HG03565 (cell line): ENCODE data around the gene NSUN7.
"Not testable (repeated sequence)": the region's sequence is repeated elsewhere in the genome, so short reads cannot be mapped to it uniquely, and the experiment has no call there.

Source experiments
- ATAC-seq: cut with Tn5 transposase; IDR thresholded peaks from one replicate; pipeline ENCODE4 v1.9.1; 2021; ENCODE audit warnings: mild to moderate bottlenecking, moderate library complexity; ENCODE audit not compliant: unreplicated experiment

Gene NSUN7

DNA sequence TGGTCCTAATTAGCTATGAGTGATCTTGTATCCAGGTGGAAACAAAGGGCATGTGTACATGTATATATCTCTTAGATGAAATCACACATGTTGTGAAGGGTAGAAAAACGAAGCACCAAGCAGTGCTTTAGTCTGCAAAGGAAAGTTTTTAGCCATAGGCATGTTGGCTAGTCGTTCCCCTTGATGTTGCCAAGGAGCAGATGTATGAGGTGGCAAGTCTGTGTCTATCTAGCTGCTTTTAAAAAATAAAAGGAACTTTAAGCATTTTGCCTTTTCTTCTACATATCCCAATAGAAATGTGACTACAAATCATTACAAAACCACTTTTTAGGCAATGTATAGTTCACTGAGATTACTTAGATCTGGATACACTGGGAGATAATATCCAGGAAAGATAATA is 63.1 kb downstream of the NSUN7 start:
- ATAC-seq, result no peak

- ATAC-seq, result not testable (repeated sequence)
These were observed 67.4 kb downstream of the NSUN7 start for GRCh38 chr4:40817157-40817556.

DNA sequence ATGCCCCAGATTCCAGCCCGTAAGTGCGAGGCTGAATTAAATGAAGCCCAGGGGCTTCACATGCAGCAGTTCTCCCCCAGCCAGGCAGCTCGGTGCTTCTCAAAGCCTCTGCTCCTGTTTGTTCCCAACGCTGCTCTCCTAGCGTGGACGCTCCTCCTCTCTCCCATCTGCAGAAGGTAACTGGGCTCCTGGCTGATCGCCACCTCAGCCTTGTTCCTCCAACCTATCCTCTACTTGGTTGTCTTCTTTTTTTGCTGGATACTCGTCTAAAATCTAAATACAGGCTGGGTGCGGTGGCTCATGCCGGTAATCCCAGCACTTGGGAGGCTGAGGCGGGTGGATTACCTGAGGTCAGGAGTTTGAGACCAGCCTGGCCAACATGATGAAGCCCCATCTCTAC is 70.3 kb downstream of the NSUN7 start:
- ATAC-seq, result no peak

DNA sequence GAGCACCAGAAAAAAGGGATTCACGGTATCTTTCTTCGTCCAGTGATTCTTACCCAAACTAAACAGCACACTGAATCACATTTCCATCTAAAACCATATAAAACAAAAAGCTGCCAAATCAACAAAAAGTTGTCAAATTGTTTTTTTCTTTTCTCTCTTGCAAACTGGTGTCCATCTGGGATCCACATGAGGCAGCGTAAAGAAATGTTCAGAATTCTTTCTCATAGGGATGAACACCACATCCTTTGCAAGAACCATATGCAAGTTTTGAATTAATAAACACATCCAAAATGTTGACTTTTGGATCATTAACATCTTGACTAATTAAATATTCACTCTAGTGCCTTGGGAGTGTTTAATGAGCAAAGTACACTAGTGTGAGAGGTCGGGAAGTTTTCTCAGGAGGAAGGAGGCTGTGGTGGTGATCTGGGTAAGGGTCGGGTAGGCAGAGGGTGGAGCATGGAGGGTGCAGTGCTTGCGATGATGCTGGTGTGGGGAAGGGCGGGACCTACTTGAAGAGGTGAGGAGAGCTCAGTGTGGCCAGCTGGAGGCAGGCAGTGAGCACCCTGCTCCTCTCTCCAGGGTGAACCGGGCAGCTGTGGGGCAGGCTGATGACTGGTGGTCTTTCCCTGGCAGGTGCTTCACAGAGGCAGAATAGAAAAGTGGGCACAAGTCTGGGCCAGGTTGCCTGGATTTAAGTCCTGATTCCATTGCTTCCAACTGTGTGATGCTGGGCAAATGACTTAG is 72.8 kb downstream of the NSUN7 start:
- no peak for ATAC-seq

DNA sequence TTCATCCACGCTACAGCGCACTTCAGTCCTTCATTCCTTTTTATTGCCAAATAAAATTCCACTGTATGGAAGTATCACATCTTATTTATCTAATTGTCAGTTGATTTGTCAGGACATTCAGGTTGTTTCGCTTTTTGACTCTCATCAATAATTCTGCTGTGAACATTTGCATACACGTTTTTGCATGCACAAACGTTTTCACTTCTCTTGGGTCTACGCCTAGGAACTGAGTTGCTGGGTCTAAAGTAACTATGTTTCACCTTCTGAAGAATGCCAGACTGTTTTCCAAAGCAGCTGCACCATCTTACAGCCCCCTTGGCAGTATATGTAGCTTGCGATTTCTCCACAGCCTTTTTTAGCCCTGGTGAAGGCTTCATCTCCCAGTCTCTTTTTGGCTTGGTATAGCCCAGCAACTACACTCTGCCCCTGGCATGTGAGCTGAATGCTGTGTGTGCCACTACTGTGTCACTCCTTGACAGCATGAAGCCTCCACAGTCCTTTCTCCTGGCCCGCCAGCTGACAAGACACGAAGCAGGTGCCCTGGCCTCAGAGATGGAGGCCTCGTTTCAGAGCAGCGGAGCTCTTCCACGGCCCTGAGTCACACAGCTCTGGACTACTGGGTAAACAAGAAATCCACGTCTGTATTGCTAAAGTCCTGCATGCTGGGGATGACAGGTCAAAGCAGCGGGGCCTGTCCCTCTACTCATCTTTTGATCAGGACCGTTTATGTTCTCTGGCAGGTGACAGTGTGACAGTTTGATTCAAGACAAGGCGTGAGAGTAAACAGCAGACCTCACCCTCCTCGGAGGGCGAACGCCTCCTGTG is 75.5 kb downstream of the NSUN7 start:
- ATAC-seq, result no peak

GRCh38 chr4:40826821-40827220 is 77.1 kb downstream of the NSUN7 start:
- no peak for ATAC-seq

DNA sequence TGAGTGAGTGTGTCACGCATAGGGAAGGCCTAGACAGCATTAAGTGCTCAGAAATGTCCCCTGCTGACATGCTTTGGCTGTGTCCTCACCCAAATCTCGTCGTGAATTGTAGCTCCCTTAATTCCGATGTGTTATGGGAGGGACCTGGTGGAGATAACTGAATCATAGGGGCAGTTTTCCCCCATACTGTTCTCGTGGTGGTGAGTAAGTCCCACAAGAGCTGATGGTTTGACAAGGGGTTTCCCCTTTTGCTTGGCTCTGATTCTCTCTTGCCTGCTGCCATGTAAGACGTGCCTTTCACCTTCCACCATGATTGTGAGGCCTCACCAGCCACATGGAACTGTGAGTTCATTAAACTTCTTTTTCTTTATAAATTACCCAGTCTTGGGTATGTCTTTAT is 78.0 kb downstream of the NSUN7 start:
- no peak for ATAC-seq

DNA sequence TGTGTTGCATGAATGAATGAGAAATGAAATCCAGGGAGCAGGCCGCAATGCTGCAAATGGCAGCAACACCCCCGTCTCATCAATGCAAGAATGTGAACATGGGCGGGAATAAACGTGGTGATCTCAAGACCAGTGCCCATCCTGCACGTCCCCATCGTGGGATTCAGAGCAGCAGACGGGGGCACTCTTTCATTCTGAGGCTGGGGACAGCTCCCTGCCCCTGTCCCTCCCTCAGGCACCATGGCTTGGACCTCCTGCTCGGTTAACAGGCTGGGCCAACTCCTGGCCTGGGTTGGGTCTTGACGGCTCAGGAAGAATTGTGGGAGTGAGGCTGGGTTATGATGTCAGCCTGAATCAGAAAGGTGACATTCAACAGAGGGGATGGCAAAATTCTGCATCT is 78.9 kb downstream of the NSUN7 start:
- ATAC-seq, result no peak

- ATAC-seq, result no peak
These were observed 79.8 kb downstream of the NSUN7 start for GRCh38 chr4:40829586-40829985.

DNA sequence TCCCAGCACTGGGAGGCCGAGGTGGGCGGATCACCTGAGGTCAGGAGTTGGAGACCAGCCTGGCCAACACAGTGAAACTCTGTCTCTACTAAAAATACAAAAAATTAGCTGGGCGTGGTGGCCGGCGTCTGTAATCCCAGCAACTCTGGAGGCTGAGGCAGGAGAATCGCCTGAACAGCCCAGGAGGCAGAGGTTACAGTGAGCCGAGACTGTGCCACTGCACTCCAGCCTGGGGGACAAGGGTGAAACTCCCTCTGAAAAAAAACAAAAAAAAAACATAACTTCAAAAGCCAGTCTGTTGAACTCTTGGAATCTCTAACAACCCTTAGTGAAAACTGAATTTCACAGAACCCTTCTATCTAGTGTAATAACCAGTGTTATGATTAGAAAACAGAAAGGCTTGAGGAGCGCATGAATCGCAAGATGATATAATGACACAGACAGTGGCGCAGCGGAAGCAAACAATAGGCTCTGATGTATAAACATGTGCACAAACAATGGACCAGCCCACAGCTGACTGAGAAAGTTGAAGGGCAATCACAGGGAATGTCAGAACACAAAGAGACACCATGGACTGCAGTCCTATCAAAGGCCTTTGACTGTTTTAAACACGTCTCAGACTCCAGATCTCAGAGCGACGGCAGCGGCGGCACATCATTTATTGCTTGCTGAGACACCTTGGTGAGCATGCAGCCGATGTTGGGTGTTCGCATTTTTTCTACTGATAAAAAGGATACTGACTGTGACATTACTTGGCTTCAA is 81.6 kb downstream of the NSUN7 start:
- ATAC-seq, result no peak

DNA sequence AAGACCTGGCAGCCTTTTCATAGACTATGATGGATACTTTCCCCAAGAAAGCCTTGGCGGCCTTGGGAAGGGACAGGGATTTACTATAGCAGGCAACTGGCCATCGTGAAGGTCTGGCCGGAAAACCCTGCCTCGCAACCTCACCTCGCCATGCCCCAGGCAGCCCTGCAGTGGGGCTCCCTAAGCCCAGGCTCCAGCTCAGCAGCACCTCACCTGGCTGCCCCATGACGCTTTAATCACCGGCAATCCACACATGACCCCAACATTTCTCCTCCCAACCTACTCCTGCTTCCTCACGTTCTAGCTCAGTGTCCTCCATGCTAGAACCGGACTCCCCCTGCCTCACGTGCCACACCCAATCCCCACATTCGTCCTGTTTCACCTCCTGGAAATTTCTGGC is 82.4 kb downstream of the NSUN7 start:
- ATAC-seq, result no peak

- ATAC-seq, result no peak
These were observed 83.5 kb downstream of the NSUN7 start for GRCh38 chr4:40833212-40833611.

GRCh38 chr4:40837094-40837870 is 87.5 kb downstream of the NSUN7 start:
- ATAC-seq, result no peak

- ATAC-seq, result no peak
These were observed 89.0 kb downstream of the NSUN7 start for GRCh38 chr4:40838742-40839141.

DNA sequence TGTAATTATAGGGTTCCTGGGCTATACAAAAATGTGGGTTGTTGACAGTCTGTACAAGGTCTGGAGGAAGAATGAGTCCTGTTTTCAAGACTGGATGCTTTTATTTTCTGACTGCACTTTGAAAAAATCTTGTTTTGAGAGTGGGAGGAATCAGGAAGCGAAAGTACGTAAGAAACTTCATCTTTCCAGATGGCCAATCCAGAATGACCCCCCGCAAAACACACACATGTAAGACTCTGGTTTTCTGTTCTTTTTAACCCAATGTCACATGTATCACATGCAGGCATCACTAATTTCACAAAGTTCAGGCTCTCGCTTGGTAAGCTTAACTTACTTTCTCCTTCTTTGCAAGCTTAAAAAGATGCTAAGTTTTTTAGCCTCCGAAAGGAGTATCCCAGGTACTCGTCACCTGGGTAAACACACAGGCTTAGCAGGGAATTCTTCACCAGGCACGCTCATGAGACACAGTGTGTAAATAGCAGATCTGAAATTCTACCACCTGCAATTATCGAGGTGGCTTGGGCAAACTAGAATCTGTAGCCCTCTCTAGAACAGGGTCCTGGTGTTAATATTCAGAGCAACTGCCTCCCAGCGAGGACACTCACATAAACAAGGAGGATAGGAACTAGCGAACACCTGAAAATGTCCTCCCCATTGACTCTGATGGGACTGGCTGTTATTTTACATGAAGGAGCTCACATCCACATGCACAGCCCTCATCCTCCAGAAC is 90.7 kb downstream of the NSUN7 start:
- ATAC-seq, result no peak

GRCh38 chr4:40840985-40841571 is 91.3 kb downstream of the NSUN7 start:
- ATAC-seq, result peak; percentile 80

DNA sequence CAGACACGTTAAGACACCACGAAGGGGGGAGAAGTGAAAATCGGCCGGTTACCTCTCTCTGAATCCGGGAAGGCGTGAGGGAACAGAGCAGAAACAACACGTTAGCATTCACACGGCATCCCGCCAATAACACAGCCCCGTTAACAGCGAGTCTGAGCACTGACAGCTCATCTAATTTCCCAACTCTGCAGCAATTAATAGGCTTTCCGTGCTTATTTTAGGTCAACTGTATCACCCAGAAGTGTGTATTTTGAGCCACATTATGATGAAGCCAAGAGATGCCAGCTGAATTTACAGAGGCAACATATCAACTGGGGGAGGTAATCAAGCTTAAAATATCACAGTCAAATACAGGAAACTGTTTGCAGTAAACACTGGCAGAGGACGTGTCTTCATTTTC is 92.6 kb downstream of the NSUN7 start:
- no peak for ATAC-seq

GRCh38 chr4:40842725-40843423 is 93.1 kb downstream of the NSUN7 start:
- ATAC-seq, result no peak

GRCh38 chr4:40843696-40844095 is 93.9 kb downstream of the NSUN7 start:
- no peak for ATAC-seq
